Stimulated activated CD8-positive, alpha-beta memory T cell treated with anti-CD3 and anti-CD28 coated beads, Interleukin-15, amount 100 ng/mL, for 1 hour (primary cell): ENCODE results near the gene STIP1.
"Not testable (repeated sequence)": the region's sequence is repeated elsewhere in the genome, so short reads cannot be mapped to it uniquely, and the experiment has no call there.

ENCODE experiments used
- DNase-seq: peaks from one replicate; pipeline ENCODE4 v3.0.0-alpha.2; 2020; ENCODE audit warnings: low read depth

Gene STIP1

DNA sequence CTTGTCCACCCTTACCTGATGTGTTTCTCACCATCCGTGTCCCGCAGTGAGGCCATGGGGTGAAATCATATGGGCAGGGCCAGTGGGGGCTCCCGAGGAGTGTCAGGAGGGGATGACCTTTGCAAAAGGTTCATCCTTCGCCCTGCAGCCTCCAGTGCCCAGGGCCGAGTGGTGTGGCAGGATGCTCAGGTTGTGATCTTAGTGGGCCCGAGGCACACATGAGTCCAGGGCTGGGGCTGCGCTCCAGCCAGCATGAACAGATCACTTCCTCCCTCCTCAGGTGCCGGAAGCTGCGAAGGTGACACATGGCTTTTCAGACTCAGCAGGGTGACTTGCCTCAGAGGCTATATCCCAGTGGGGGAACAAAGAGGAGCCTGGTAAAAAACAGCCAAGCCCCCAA lies 52.1 kb downstream of the STIP1 start:
- DNase-seq: no peak

DNA sequence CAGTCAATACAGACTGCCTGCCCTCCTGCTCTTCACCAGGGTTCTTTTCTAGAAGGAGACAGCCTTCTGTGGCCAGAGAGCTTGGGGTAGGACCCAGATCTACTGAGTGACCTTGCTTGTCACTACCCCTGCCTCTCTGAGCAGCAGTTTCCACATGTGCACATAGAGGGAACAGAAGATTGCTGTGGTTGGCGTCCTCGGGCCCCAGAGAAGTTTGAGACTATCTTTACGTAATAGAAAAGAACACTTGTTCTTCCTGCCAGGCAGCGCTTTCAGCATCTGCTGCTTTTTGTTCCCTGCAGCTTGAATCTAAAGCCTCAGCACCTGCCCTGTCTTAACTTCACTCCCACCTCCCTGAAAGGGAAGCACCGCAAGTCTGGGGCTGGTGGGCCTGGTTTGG lies 53.0 kb downstream of the STIP1 start:
- DNase-seq: no peak

- no peak for DNase-seq
Observed at GRCh38 chr11:64239662-64240434, 53.9 kb downstream of the STIP1 start.

- DNase-seq: peak; percentile 88
Observed at GRCh38 chr11:64240435-64241240, 54.7 kb downstream of the STIP1 start, which contains the start of gene FKBP2. Gene FKBP2, plus strand, starts transcription at chr11:64241095. Its CDS starts 1,293 bp downstream, at chr11:64242388.

GRCh38 chr11:64241241-64241490 lies 55.2 kb downstream of the STIP1 start:
- DNase-seq: no peak

- peak; percentile 99 for DNase-seq
Observed at GRCh38 chr11:64241491-64242374, 55.8 kb downstream of the STIP1 start.

DNA sequence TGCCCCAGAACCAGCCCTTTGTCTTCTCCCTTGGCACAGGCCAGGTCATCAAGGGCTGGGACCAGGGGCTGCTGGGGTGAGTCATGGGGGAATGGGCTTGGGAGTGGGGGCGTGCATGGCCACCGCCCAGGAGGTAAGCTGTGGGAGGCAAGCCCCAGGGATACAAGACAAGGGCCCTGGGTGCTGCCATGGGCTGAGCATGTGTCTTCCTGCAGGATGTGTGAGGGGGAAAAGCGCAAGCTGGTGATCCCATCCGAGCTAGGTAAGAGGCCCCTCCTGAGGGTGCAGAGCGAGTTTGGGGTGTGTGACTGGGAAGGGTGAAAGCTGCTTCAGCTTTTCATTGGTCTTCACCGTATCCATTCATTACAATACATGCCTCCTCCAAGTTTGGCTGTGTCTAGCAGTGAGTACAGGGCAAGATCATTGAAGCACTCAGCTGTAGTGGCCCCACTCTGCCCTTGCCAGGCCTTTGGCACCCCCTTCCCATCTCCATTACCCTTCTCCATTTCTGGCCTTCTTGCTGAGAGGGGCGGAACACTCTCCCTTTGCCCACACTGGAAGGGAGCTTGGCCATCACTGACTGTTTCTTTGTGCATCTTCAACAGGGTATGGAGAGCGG lies 57.4 kb downstream of the STIP1 start:
- no peak for DNase-seq

DNA sequence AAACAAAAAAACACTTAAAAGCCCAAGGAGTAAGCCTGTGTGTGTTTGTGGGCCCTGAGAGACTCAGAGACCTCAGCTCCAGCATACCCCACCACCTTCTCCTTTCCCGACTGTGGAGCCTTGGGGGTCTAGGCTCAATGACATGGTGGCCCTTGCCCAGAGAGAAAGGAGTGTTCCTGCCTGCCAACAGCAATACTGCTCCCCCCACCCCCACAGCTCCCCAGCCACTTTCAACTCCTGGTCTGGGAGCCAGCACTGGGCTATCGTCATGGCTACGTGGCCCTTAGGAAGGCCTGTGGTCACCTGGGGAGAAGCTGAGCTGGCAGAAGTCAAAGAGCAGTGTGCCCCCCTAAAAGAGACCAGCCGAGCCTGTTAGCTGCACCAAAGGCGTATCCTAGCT lies 58.1 kb downstream of the STIP1 start:
- no peak for DNase-seq

DNA sequence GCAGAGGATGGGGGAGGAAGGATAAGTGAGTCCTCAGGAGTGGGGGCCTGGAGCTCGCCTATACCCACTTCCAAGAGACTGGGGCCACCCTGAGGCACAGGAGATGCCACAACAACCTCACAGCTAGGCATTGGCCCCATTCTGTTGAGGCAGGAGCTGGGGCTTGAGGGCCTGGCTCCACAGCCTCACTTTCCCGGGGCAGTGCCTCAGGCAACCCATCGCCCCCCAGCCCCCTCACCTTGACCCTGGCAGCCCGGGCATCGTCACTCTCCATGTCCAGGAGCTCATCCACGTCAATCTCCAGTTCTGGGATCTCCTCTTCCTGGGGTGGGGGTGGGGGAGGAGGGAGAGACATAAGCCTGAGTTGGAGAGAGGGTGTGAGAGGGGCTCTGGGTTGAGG lies 59.0 kb downstream of the STIP1 start:
- no peak for DNase-seq

DNA sequence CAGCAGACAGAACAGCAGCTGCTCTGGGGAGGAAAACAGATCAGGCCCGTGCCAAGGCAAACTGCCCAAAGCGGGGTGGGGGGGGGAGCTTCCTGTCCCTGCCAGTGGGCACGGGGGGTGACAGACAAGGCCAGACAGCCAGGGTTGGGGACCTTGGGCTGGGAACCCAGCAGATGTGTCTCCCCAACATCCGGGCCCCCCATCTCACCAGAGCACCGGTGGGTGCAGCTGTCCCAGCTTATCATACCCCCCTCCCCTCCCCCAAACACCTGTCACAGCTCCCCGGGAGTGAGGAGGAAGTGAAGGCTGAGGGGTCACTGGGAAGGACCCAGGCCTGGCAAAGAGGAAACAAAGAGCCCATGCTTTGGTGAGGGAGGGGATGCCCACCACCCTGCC lies 59.4 kb downstream of the STIP1 start:
- no peak for DNase-seq

GRCh38 chr11:64245797-64246620 lies 60.0 kb downstream of the STIP1 start:
- peak; percentile 44 for DNase-seq

DNA sequence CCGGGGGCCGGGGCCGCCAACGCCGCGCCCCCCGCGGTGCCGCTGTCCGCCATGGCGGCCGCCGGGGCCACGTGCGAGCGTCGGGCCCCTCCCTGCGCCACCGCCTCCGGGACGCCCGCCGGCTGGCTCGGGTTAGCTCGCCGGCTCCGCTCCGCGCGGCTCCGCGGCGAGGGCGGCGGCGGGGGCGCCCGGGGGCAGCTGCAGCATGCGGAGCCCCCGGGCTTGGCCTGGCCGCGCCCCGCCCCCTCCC lies 60.6 kb downstream of the STIP1 start:
- not testable (repeated sequence) for DNase-seq

GRCh38 chr11:64246871-64247728 lies 61.1 kb downstream of the STIP1 start, which contains the start of gene PPP1R14B:
Gene PPP1R14B, minus strand, starts transcription at chr11:64246943. Its CDS starts 270 bp downstream, at chr11:64246673.
- peak; percentile 54 for DNase-seq

GRCh38 chr11:64247729-64248531 lies 62.0 kb downstream of the STIP1 start:
- no peak for DNase-seq

GRCh38 chr11:64248578-64248977 lies 62.6 kb downstream of the STIP1 start:
- DNase-seq: no peak

DNA sequence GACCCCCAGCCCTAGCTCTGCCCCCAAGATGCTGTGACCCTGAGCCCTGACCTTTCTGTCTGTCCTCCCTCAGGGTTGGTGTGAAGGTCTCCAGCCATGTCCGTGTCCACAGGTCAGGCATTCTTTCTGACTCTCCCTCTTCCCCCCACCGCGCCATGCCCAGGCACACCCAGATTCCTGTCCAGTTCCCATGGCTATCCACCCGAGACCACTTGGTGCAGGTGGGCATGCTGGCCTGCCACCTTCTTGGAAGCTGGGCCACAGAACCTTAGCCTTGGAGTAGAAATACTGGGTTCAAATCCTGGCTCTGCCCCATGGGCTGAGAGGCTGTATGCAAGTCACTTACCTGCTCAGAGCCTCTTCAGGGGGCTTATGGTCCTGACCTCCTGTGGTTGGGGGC lies 63.1 kb downstream of the STIP1 start:
- no peak for DNase-seq

DNA sequence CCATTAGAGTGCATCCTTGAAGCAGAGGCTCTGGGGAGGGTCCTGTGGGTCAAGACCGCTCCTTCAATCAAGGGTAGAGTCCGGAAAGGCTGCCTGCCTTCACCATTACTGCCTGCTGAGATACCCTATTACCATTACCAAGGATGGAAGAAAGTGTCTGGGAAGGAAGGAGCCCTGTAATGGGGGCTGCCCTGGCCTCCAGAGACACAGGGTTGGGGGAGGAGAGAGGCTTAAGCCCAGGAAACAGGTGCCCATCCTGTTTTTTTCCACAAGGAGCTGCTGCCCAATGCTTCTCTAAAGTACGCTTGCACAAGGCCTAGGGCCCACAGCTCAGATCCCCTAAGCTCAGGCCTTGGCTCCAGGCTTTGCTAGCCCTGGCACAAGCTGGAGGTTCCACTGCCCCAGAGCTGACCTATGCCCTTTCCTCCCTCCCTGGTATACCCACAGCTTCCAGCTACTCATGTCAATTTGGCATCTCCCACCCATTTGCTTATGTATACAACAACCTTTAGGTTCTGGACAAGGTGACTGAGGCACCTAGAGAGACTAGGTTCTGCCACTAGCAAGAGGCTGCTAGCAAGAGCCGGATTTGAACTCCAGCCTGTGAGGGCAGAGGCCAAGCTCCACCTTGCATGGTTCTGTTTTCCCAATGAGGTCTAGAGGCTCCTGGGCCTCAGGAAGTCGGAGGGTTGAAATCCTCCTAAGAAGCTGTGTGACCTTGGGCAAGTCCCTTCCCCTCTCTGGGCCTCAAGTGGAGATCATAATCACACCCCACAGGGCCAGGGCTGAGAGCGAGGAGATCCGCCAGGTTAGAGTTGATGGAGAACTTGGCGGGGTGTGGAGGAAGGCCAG lies 63.8 kb downstream of the STIP1 start:
- DNase-seq: no peak

DNA sequence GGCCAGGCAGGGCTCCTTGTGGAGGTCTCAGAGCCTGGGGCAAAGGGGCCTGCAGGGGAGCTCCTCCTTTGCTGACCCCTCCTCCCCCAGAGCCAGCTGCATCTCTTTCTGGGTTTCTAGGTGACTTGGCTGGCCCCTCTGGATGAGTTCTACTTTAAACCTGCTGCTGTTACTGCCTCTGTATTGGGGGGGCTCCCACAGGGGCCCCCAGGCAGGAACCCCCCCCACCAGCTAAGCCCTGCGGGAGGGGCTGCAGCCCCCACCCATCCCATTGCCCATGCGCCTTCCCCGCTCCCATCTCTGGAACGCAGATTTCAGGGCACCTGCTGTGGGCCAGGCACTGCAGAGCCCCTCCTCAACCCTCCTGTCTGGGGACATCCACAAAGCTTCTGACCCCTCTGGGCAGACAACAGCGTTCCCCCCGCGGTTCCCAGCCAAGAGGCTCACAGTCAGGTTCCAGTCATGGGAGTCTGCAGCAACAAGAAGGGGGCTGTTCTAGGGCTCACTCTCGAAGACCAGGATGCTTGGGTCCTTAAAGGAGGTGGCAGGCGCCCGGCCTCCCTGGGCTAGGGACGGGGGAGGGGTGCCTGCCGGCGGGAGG lies 64.5 kb downstream of the STIP1 start:
- DNase-seq: no peak
